GM12865 (cell line): ENCODE results near the gene KLHL10.

Experiments
- DNase-seq: peaks from one replicate; pipeline ENCODE4 v3.0.0; 2010; ENCODE audit warnings: low read depth
- H3K4me3 ChIP-seq: 2 replicates; pipeline ENCODE4 v1.5.1; 2011; ENCODE audit warnings: mild to moderate bottlenecking, low read depth, low read length, control low read depth
- CTCF ChIP-seq: IDR thresholded peaks from 2 replicates; pipeline ENCODE4 v1.5.1; 2011; ENCODE audit warnings: low read length, control low read depth, low read depth, inconsistent platforms; ENCODE audit not compliant: insufficient read depth; ENCODE audit errors: missing control alignments

Gene KLHL10

GRCh38 chr17:41816637-41817320 lies 20.8 kb upstream of the KLHL10 start:
- TF ChIP-seq CTCF: no peak
- H3K4me3 ChIP-seq: no peak overlapping the region
- DNase-seq: no peak

GRCh38 chr17:41818024-41818423 lies 19.6 kb upstream of the KLHL10 start:
- TF ChIP-seq CTCF: no peak
- DNase-seq: no peak
- H3K4me3 ChIP-seq: no peak overlapping the region

GRCh38 chr17:41821776-41822175 lies 15.8 kb upstream of the KLHL10 start:
- no peak overlapping the region for H3K4me3 ChIP-seq
- DNase-seq: no peak
- TF ChIP-seq CTCF: no peak

- TF ChIP-seq CTCF: no peak
- no peak for DNase-seq
- H3K4me3 ChIP-seq: no peak overlapping the region
Observed at GRCh38 chr17:41822216-41823140, 15.1 kb upstream of the KLHL10 start.

- no peak for TF ChIP-seq CTCF
- H3K4me3 ChIP-seq: no peak overlapping the region
- no peak for DNase-seq
Observed at GRCh38 chr17:41823141-41823524, 14.5 kb upstream of the KLHL10 start.

GRCh38 chr17:41823580-41823979 lies 14.0 kb upstream of the KLHL10 start:
- TF ChIP-seq CTCF: no peak
- no peak for DNase-seq
- H3K4me3 ChIP-seq: no peak overlapping the region
